A549 (cell line): ENCODE results near the gene REXO2.

Source experiments
- CEBPB ChIP-seq, 2 experiments: fragments of >200 bp in 1 of 2; sonication (Bioruptor Twin) in 1 of 2; formaldehyde crosslinking in 1 of 2; IDR thresholded peaks; 2 replicates each; pipeline ENCODE4 v1.6.1; 2012 to 2016
- EP300 ChIP-seq, 2 experiments: fragments of >200 bp; sonication (Bioruptor Twin); formaldehyde crosslinking; IDR thresholded peaks; 2 replicates in 1 of 2; 3 replicates in 1 of 2; pipeline ENCODE4 v1.6.1; 2016 to 2017
- MYC ChIP-seq: IDR thresholded peaks from 2 replicates; pipeline ENCODE4 v1.6.1; 2012; ENCODE audit warnings: mild to moderate bottlenecking, inconsistent platforms, low read length, improper control_type of control experiment, borderline replicate concordance
- POLR2A ChIP-seq: IDR thresholded peaks from 2 replicates; pipeline ENCODE4 v1.6.1; 2012; ENCODE audit warnings: mild to moderate bottlenecking, low read length
- RAD21 ChIP-seq, 2 experiments: fragments of >200 bp in 1 of 2; sonication (Bioruptor Twin) in 1 of 2; formaldehyde crosslinking in 1 of 2; IDR thresholded peaks in 1 of 2; conservative IDR thresholded peaks in 1 of 2; 2 replicates in 1 of 2; 3 replicates in 1 of 2; pipeline ENCODE4 v1.6.1; 2012 to 2018; ENCODE audit warnings: inconsistent platforms in 1 of 2
- RFX5 ChIP-seq: fragments of 450-650 bp; IDR thresholded peaks from 2 replicates; pipeline ENCODE4 v1.7.1; 2014; ENCODE audit warnings: antibody characterized with exemption, mild to moderate bottlenecking, moderate library complexity
- ZSCAN20 ChIP-seq: fragments of 250-450 bp; sonication (Bioruptor Pico); IDR thresholded peaks from 2 replicates; pipeline ENCODE4 v1.8.0; 2022; ENCODE audit warnings: mild to moderate bottlenecking, moderate library complexity
- TF ChIP-seq, protein P1 (sequence below): fragments of >200 bp; sonication (Bioruptor Twin); formaldehyde crosslinking; IDR thresholded peaks from 3 replicates; pipeline ENCODE4 v1.5.1; 2016
- TF ChIP-seq, protein P2 (sequence below): fragments of 200-600 bp; sonication (generic); IDR thresholded peaks from 2 replicates; pipeline ENCODE4 v1.6.1; 2016; ENCODE audit warnings: antibody characterized with exemption, mild to moderate bottlenecking, moderate library complexity
- TF ChIP-seq, protein P3 (sequence below): IDR thresholded peaks from 2 replicates; pipeline ENCODE4 v1.6.1; 2012

DNA sequence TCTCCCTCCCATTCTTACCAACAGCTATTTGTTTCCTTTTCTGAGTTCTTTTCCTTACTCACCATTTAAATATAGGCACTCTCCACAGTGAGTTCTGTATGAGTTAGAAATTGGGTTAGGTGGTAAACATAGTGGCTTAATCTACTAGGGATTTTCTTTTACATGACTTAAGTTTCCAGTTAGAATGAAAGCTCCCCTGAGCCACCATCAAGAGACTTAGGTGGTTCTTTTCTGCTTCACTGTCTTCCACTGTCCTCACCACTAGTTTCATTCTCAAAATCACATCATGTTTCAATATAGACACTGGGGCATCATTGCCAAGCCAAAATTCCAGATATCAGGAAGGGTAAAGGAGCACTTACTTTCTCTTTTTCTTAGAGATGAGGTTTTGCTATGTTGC is 9.0 kb upstream of the REXO2 start:
- TF ChIP-seq, protein P1, sequence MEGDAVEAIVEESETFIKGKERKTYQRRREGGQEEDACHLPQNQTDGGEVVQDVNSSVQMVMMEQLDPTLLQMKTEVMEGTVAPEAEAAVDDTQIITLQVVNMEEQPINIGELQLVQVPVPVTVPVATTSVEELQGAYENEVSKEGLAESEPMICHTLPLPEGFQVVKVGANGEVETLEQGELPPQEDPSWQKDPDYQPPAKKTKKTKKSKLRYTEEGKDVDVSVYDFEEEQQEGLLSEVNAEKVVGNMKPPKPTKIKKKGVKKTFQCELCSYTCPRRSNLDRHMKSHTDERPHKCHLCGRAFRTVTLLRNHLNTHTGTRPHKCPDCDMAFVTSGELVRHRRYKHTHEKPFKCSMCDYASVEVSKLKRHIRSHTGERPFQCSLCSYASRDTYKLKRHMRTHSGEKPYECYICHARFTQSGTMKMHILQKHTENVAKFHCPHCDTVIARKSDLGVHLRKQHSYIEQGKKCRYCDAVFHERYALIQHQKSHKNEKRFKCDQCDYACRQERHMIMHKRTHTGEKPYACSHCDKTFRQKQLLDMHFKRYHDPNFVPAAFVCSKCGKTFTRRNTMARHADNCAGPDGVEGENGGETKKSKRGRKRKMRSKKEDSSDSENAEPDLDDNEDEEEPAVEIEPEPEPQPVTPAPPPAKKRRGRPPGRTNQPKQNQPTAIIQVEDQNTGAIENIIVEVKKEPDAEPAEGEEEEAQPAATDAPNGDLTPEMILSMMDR, result no peak
- no peak for TF ChIP-seq POLR2A
- no peak for TF ChIP-seq MYC
- no peak for TF ChIP-seq CEBPB (IDR thresholded peaks at IDR 0.05)
- no peak for TF ChIP-seq ZSCAN20
- no peak for TF ChIP-seq RAD21 (conservative IDR thresholded peaks at IDR 0.05 in 1 of 2, IDR thresholded peaks at IDR 0.05 in 1 of 2)
- TF ChIP-seq EP300 (IDR thresholded peaks at IDR 0.05), result no peak
- TF ChIP-seq, protein P2, sequence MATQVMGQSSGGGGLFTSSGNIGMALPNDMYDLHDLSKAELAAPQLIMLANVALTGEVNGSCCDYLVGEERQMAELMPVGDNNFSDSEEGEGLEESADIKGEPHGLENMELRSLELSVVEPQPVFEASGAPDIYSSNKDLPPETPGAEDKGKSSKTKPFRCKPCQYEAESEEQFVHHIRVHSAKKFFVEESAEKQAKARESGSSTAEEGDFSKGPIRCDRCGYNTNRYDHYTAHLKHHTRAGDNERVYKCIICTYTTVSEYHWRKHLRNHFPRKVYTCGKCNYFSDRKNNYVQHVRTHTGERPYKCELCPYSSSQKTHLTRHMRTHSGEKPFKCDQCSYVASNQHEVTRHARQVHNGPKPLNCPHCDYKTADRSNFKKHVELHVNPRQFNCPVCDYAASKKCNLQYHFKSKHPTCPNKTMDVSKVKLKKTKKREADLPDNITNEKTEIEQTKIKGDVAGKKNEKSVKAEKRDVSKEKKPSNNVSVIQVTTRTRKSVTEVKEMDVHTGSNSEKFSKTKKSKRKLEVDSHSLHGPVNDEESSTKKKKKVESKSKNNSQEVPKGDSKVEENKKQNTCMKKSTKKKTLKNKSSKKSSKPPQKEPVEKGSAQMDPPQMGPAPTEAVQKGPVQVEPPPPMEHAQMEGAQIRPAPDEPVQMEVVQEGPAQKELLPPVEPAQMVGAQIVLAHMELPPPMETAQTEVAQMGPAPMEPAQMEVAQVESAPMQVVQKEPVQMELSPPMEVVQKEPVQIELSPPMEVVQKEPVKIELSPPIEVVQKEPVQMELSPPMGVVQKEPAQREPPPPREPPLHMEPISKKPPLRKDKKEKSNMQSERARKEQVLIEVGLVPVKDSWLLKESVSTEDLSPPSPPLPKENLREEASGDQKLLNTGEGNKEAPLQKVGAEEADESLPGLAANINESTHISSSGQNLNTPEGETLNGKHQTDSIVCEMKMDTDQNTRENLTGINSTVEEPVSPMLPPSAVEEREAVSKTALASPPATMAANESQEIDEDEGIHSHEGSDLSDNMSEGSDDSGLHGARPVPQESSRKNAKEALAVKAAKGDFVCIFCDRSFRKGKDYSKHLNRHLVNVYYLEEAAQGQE, result no peak
- no peak for TF ChIP-seq RFX5
- TF ChIP-seq, protein P3, sequence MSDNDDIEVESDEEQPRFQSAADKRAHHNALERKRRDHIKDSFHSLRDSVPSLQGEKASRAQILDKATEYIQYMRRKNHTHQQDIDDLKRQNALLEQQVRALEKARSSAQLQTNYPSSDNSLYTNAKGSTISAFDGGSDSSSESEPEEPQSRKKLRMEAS, result no peak
